GM19193 (cell line): Measurements from ENCODE around the gene ZNF618.

Source experiments
- POLR2A ChIP-seq: IDR thresholded peaks from 4 replicates; pipeline ENCODE4 v1.6.1; 2011; ENCODE audit not compliant: insufficient read depth, insufficient read length; ENCODE audit errors: extremely low read depth

Gene ZNF618

DNA sequence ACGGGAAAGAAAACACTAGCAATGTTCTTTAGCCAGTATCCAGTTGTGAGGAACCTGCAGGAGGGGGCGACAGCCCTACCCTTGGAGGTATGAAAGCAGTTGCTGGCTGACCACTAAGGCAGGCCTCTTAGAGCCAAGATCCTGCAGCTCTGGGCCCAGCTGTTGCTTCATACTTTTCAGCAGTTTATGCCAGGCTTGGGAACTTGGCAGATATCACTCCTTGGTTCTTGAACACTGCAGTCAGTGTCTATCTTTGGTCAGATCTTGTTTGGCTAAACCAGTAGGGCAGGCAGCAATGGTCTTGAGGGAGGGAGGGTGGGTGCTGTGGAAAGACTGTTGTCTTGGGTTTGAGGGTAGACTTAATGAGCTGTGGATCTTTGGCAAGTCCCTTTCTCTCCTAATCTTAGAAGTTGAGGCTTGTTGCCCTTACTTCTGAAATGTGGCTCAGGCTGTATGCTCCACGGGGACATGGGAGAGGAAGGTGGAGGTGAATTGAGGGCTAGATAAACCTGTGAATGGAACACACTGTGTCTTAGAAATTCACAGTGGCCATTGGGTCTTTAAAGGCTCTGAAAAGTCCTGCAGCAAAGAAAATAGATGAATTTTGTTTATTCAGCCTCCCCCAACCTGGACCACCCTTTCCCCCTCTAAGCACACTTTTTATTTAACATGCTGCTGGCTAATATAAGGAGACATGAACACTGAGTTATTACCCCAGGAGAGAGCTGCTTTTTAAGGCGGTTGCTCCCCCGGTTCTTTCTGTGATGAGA, 37.5 kb downstream of the ZNF618 start:
- no peak for TF ChIP-seq POLR2A

DNA sequence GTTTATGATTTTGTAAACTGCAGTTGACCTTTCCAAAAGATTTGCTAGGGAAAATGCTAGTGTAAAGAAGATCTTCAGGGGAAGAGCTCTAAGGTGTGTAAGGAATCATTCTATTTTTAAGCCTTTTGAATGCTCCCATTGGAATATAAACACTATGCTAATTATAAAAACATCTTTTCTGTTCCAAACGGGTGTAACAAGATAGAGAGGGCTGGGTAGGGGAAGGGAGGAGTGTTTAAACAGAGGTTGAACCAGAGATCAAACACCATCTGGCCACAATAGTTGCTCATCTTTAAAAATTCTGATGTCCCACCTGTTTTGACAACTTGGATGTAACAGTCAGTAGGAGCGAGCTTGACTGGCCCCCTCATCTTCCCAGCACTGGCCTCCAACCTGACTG, 38.4 kb downstream of the ZNF618 start:
- no peak for TF ChIP-seq POLR2A

GRCh38 chr9:113915817-113916434, 39.8 kb downstream of the ZNF618 start:
- no peak for TF ChIP-seq POLR2A

- no peak for TF ChIP-seq POLR2A
Measured at GRCh38 chr9:113916931-113917330, 40.8 kb downstream of the ZNF618 start.

DNA sequence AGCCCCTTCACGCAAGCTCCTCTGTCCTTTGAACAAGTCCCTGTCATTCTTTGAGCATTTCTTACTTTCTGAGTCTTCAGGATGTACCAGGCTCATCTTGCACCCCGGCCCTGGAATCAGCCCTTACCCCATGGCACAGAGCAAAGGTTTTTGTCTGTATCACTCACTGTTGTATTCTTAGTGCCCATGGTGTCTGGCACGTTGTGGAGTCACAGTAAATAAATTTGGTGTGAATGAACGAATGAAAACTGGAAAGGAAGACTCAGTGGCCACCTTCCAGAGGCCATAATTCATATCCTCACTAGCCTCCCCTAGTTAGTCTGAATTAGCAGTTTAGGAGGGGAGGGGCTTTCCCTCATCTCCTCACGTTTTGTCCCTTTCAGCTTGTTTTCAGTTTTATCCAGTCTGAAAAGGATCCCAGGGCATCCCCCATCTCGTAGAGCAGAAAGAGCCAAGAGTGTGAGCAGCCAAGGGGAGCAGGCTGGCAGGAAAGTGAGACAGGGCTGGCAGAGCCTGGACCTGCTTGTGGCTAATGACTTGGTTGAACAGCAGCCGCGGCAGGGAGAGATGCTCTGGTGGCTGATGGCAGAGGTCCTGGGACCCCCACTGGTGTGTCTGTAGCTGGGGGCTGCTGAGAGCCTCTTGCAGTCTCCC, 42.7 kb downstream of the ZNF618 start:
- TF ChIP-seq POLR2A, result no peak

DNA sequence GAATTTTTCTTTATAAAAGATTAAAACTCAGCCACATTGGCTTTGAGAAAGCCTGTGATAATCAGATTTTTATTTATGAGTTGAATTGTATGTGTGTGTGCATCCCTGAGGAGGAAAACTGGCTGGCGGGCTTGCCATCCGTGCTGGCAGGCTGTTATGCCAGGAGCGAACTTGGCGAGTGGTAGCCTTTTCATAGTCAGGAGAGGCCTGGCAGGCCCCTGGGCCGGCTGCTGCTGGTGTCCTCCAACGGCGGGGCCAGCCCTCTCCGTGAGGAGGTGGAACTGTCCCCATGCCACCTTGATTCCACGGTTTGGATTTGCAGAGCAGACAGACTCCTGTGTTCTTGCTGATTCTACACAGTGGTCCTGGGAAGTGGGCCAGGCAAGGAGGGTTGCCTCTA, 43.3 kb downstream of the ZNF618 start:
- no peak for TF ChIP-seq POLR2A

GRCh38 chr9:113919871-113920270, 43.8 kb downstream of the ZNF618 start:
- no peak for TF ChIP-seq POLR2A

- TF ChIP-seq POLR2A, result no peak
Measured at GRCh38 chr9:113920872-113921271, 44.8 kb downstream of the ZNF618 start.

GRCh38 chr9:113921396-113921925, 45.4 kb downstream of the ZNF618 start:
- no peak for TF ChIP-seq POLR2A

GRCh38 chr9:113922160-113922559, 46.1 kb downstream of the ZNF618 start:
- TF ChIP-seq POLR2A, result no peak

GRCh38 chr9:113926211-113926610, 50.1 kb downstream of the ZNF618 start:
- TF ChIP-seq POLR2A, result no peak

- TF ChIP-seq POLR2A, result no peak
Measured at GRCh38 chr9:113927277-113927676, 51.2 kb downstream of the ZNF618 start.

- no peak for TF ChIP-seq POLR2A
Measured at GRCh38 chr9:113928269-113928668, 52.2 kb downstream of the ZNF618 start.

DNA sequence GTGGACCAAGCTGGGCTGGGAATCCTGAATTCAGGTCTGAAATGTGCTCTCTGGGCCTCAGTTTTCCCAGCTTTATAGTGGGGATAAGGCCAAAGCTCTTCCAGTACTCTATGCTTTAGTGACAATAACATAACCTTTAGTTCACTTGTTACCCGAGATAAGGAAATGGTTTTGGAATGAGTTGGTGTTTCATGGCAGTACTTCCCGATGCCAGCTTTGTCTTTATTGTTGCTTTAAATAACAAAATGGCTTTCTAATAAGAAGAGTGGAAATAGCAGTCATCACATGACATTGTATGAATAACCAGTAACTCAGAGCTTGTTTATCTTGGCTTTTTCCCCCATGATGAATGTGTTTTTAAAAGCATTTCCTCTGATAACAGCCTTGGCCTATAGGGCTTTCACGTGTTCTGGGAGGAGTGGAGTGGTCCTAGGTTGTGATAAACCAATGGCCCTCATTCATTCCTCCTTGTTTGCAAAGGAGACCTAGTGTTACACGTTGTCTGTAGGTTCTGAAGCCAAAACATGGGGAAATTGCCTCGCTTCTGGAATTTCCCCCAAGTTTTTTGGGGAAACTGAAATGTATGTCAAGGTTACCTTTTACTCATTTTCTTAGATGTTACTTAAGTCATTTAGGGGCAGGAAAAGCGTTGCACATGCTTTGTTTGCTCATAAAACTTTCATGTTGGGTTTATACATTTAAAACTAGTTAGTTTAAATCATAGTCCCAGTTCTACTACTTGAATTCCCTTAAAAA, 53.7 kb downstream of the ZNF618 start:
- no peak for TF ChIP-seq POLR2A

- no peak for TF ChIP-seq POLR2A
Measured at GRCh38 chr9:113930390-113930783, 54.3 kb downstream of the ZNF618 start.
